Panc1 (cell line): Measurements from ENCODE around the gene CRB2. TPM values are rescaled to one million over a fixed set of nuclear protein-coding genes. Genes with fewer than 3 reads are reported as not detected.

Experiments used
- ATAC-seq: fragments of 200-7000 bp; cut with Tn5 transposase; 2 replicates; pipeline ENCODE4 v1.9.1; 2020; ENCODE audit warnings: mild to moderate bottlenecking, moderate library complexity
- BruUV-seq: library from RNA; stranded (reverse); fragments of 400-500 nt; replicated peaks from 2 replicates; lab custom pipeline; 2021; lab: Mats Ljungman, UMichigan
- CTCF ChIA-PET: fragments of 300-600 bp; sonication (Branson Sonifier 250); formaldehyde crosslinking; loops from one replicate; lab custom pipeline; 2022; ENCODE audit warnings: antibody characterized with exemption; lab: Charles Lee
- POLR2A ChIA-PET: fragments of 300-600 bp; sonication (Branson Sonifier 250); formaldehyde crosslinking; loops from one replicate; lab custom pipeline; 2022; ENCODE audit warnings: antibody characterized with exemption; lab: Charles Lee
- DNase-seq: peaks from one replicate; pipeline ENCODE4 v3.0.0-alpha.2; 2010; ENCODE audit warnings: low read depth, low spot score
- H3K27ac ChIP-seq: 2 replicates; pipeline ENCODE4 v1.5.1; 2011; ENCODE audit warnings: mild to moderate bottlenecking, low read length, inconsistent platforms
- H3K27me3 ChIP-seq: fragments of 200-500 bp; sonication (Bioruptor generic); 2 replicates; pipeline ENCODE4 v1.6.0; 2014; ENCODE audit warnings: low read length, inconsistent platforms; ENCODE audit not compliant: control insufficient read depth, insufficient read depth
- H3K36me3 ChIP-seq: fragments of 200-500 bp; sonication (Bioruptor generic); 2 replicates; pipeline ENCODE4 v1.5.1; 2014; ENCODE audit warnings: inconsistent platforms, mild to moderate bottlenecking, low read length, moderate library complexity; ENCODE audit not compliant: control insufficient read depth, insufficient read depth
- H3K4me1 ChIP-seq: 2 replicates; pipeline ENCODE4 v1.5.1; 2011; ENCODE audit warnings: inconsistent platforms, mild to moderate bottlenecking, low read length, moderate library complexity; ENCODE audit not compliant: control insufficient read depth, insufficient read depth
- H3K4me3 ChIP-seq, 2 experiments: 2 replicates each; pipeline ENCODE4 v1.5.1; 2011 to 2012; ENCODE audit warnings: low read depth in 2 of 2, low read length in 2 of 2, mild to moderate bottlenecking in 2 of 2, inconsistent platforms in 1 of 2, moderate library complexity in 1 of 2
- H3K9me3 ChIP-seq: fragments of 200-500 bp; sonication (Bioruptor generic); 2 replicates; pipeline ENCODE4 v1.5.1; 2014; ENCODE audit warnings: low read depth, mild to moderate bottlenecking, inconsistent platforms, low read length, moderate library complexity; ENCODE audit not compliant: control insufficient read depth, insufficient read depth
- POLR2AphosphoS5 ChIP-seq: IDR thresholded peaks from 2 replicates; pipeline ENCODE4 v1.6.1; 2012; ENCODE audit warnings: mild to moderate bottlenecking, low read depth, low read length, moderate library complexity
- SIN3A ChIP-seq: IDR thresholded peaks from 2 replicates; pipeline ENCODE4 v1.6.1; 2012; ENCODE audit warnings: low read depth, mild to moderate bottlenecking, low read length, moderate library complexity, borderline replicate concordance; ENCODE audit not compliant: insufficient read depth
- TCF7L2 ChIP-seq: IDR thresholded peaks from 2 replicates; pipeline ENCODE4 v1.6.1; 2011; ENCODE audit warnings: mild to moderate bottlenecking, low read depth, low read length, inconsistent platforms
- in situ Hi-C: cut with HindIII; loops from 2 replicates; pipeline ENCODE4 v1.10.0; 2016; ENCODE audit warnings: low sequenced_read_pairs, low pct_unique_long_range_greater_than_20kb
- intact Hi-C: fragments of 100-400 bp; cut with micrococcal nuclease; formaldehyde crosslinking; loops from one replicate; pipeline ENCODE4 v1.10.0; 2022; ENCODE audit not compliant: unreplicated experiment
- total RNA-seq: library from RNA; stranded (reverse); gene quantifications from one replicate; pipeline ENCODE4 v1.2.1, GENCODE V29; 2021; ENCODE audit not compliant: unreplicated experiment
- TF ChIP-seq, protein P1 (sequence below), 2 experiments: IDR thresholded peaks; 2 replicates each; pipeline ENCODE4 v1.6.1; 2011 to 2012; ENCODE audit warnings: low read depth in 2 of 2, control low read depth in 1 of 2, low read length in 1 of 2, mild to moderate bottlenecking in 1 of 2, moderate library complexity in 1 of 2; ENCODE audit not compliant: insufficient read depth in 1 of 2
- TF ChIP-seq, protein P2 (sequence below): fragments of 450-650 bp; IDR thresholded peaks from 2 replicates; pipeline ENCODE4 v1.5.1; 2017; ENCODE audit warnings: mild to moderate bottlenecking

The CRB2 gene
- total RNA-seq, 1 experiment from 2014 or later: 0.05 TPM

DNA sequence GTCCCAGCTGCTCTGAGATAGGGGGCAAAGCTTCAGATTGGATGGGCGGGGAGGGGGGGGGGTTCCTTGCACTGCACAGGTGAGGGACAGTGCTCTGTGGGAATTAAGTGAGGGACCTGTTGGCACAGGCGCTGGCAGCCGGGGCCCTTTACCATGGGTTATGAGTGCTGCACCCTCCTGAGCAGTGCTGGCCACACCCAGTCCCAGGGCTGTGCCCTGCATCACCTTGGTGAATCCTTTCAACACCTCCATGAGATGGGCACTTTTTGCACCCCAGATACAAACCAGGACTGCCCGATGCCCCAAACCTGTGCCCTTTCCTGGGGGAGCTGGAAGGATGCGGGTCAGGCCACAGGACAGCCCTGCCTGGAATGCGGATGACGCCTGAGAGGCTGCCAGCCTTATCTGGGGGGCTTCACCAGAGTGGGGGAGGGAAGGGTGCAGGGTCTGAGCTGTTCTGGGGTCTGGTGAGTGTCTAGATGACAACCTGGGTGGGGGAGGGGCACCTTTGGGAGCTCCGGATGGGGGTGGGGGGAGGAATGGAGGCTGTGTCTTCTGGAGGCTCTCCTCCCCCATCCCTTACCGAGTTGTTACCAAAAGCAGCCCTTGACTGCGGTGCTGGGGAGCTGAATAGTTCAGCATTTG is 5.2 kb downstream of the CRB2 start:
- Histone ChIP-seq H3K36me3 (no peaks in the 10 kb centered on the region), H3K9me3 (no peaks in the 10 kb centered on the region), H3K4me1 (0 out of 2 replicates have a peak, but pooled peaks cover 4% of the 10 kb centered on the region), H3K4me3 (no peak overlapping the region), H3K27me3 (no peaks in the 10 kb centered on the region), H3K27ac (no peak overlapping the region)
- CTCF ChIA-PET: no interaction called here
- in situ Hi-C loops (no loop called here), intact Hi-C loops (no loop called here)
- no peak for ATAC-seq
- POLR2A ChIA-PET: no interaction called here
- TF ChIP-seq SIN3A (no peak), POLR2AphosphoS5 (no peak), TCF7L2 (no peak)
- TF ChIP-seq, protein P1, sequence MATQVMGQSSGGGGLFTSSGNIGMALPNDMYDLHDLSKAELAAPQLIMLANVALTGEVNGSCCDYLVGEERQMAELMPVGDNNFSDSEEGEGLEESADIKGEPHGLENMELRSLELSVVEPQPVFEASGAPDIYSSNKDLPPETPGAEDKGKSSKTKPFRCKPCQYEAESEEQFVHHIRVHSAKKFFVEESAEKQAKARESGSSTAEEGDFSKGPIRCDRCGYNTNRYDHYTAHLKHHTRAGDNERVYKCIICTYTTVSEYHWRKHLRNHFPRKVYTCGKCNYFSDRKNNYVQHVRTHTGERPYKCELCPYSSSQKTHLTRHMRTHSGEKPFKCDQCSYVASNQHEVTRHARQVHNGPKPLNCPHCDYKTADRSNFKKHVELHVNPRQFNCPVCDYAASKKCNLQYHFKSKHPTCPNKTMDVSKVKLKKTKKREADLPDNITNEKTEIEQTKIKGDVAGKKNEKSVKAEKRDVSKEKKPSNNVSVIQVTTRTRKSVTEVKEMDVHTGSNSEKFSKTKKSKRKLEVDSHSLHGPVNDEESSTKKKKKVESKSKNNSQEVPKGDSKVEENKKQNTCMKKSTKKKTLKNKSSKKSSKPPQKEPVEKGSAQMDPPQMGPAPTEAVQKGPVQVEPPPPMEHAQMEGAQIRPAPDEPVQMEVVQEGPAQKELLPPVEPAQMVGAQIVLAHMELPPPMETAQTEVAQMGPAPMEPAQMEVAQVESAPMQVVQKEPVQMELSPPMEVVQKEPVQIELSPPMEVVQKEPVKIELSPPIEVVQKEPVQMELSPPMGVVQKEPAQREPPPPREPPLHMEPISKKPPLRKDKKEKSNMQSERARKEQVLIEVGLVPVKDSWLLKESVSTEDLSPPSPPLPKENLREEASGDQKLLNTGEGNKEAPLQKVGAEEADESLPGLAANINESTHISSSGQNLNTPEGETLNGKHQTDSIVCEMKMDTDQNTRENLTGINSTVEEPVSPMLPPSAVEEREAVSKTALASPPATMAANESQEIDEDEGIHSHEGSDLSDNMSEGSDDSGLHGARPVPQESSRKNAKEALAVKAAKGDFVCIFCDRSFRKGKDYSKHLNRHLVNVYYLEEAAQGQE (IDR thresholded peaks at IDR 0.05; ENCODE audit: insufficient read depth in 1 of 2, low read depth in 2 of 2, low read length in 1 of 2): no peak
- BruUV-seq: no TSS peak
- DNase-seq: no peak

DNA sequence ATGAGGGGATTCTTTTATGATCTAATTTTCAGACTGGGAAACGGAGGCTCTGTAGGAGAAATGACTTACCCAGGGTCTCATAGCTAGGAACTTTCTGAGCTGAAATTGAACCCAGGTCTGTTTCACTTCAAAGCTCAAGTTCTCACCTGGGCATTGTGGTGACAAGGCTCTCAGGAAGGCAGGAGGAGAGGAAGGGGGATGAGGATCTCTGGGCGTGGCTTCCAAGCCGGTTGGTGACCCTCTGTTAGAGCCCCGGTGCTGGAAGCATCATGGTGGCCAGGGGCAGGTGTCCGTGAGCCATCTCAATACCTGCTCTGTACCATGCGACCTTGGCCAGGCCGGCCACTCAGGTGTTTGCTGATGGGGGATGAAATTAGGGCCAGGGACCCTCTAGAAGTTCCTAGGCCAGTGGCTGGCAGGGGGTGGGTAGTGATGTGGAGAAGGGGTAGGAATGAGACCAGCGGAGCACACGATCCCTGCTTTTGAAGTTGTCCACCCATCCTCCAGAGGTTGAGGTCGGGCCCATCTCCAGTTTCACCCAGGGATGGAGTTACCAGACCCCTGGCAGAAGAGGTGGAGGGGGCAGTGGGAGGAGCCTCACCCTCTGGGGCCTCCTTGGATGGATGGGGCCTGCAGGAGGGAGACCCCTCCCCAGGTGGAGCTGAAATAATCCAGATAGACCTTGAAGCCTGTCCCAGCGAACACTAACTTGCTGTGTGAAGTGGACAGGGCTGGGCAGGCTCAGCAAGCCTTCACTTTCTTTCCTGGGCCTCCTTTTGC is 5.9 kb downstream of the CRB2 start:
- BruUV-seq: no TSS peak
- H3K27ac ChIP-seq: no peak overlapping the region
- H3K4me1 ChIP-seq: 0 out of 2 replicates have a peak, but pooled peaks cover 4% of the 10 kb centered on the region
- TF ChIP-seq, protein P1 (IDR thresholded peaks at IDR 0.05; ENCODE audit: insufficient read depth in 1 of 2, low read depth in 2 of 2, low read length in 1 of 2): no peak
- no peak for TF ChIP-seq SIN3A
- TF ChIP-seq, protein P2, sequence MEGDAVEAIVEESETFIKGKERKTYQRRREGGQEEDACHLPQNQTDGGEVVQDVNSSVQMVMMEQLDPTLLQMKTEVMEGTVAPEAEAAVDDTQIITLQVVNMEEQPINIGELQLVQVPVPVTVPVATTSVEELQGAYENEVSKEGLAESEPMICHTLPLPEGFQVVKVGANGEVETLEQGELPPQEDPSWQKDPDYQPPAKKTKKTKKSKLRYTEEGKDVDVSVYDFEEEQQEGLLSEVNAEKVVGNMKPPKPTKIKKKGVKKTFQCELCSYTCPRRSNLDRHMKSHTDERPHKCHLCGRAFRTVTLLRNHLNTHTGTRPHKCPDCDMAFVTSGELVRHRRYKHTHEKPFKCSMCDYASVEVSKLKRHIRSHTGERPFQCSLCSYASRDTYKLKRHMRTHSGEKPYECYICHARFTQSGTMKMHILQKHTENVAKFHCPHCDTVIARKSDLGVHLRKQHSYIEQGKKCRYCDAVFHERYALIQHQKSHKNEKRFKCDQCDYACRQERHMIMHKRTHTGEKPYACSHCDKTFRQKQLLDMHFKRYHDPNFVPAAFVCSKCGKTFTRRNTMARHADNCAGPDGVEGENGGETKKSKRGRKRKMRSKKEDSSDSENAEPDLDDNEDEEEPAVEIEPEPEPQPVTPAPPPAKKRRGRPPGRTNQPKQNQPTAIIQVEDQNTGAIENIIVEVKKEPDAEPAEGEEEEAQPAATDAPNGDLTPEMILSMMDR: no peak
- TF ChIP-seq POLR2AphosphoS5: no peak
- no peak for TF ChIP-seq TCF7L2
- in situ Hi-C loops: no loop called here
- ChIA-PET CTCF (no interaction called here), POLR2A (no interaction called here)
- no peaks in the 10 kb centered on the region for H3K9me3 ChIP-seq
- intact Hi-C loops: no loop called here
- ATAC-seq (no peak), DNase-seq (no peak)
- H3K27me3 ChIP-seq: no peaks in the 10 kb centered on the region
- H3K36me3 ChIP-seq: no peaks in the 10 kb centered on the region
- H3K4me3 ChIP-seq: no peak overlapping the region
